AG04449 (cell line): Measurements from ENCODE around the gene QPCT.
"Not testable (repeated sequence)": the region's sequence is repeated elsewhere in the genome, so short reads cannot be mapped to it uniquely, and the experiment has no call there.

Experiments
- CTCF ChIA-PET: fragments of 350-600 bp; formaldehyde crosslinking; extraction: SDS; loops from one replicate; lab custom pipeline; 2021; ENCODE audit warnings: antibody characterized with exemption; lab: Yijun Ruan, JAX
- POLR2A ChIA-PET: fragments of 400-600, 350-600 bp; formaldehyde crosslinking; extraction: SDS; loops from one replicate; lab custom pipeline; 2020; ENCODE audit warnings: antibody characterized with exemption, inconsistent platforms; lab: Yijun Ruan, JAX
- DNase-seq: peaks from one replicate; pipeline ENCODE4 v3.0.0-alpha.2; 2010; ENCODE audit warnings: low read depth, low spot score
- H3K4me3 ChIP-seq: 2 replicates; pipeline ENCODE4 v1.5.1; 2011; ENCODE audit warnings: low read depth, mild to moderate bottlenecking, control low read depth, low read length
- TF ChIP-seq, protein P1 (sequence below): IDR thresholded peaks from one replicate; pipeline ENCODE4 v1.5.1; 2011; ENCODE audit warnings: mild to moderate bottlenecking, moderate library complexity, low read length, control low read depth, inconsistent platforms; ENCODE audit not compliant: insufficient read depth; ENCODE audit errors: missing control alignments

Gene QPCT

GRCh38 chr2:37375741-37376288 lies 31.4 kb downstream of the QPCT start:
- DNase-seq: no peak
- ChIA-PET CTCF (interaction anchor here (1.2 to 2.7 kb wide), 2 partner anchors 21 to 207 kb away, joined by 3 to 17 read pairs; no protein-coding TSS in a partner anchor), POLR2A (no interaction called here)
- TF ChIP-seq, protein P1, sequence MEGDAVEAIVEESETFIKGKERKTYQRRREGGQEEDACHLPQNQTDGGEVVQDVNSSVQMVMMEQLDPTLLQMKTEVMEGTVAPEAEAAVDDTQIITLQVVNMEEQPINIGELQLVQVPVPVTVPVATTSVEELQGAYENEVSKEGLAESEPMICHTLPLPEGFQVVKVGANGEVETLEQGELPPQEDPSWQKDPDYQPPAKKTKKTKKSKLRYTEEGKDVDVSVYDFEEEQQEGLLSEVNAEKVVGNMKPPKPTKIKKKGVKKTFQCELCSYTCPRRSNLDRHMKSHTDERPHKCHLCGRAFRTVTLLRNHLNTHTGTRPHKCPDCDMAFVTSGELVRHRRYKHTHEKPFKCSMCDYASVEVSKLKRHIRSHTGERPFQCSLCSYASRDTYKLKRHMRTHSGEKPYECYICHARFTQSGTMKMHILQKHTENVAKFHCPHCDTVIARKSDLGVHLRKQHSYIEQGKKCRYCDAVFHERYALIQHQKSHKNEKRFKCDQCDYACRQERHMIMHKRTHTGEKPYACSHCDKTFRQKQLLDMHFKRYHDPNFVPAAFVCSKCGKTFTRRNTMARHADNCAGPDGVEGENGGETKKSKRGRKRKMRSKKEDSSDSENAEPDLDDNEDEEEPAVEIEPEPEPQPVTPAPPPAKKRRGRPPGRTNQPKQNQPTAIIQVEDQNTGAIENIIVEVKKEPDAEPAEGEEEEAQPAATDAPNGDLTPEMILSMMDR: no peak
- H3K4me3 ChIP-seq: no peak overlapping the region

GRCh38 chr2:37376421-37377186 lies 32.2 kb downstream of the QPCT start:
- ChIA-PET POLR2A (no interaction called here), CTCF (interaction anchor here (1.0 to 2.7 kb wide), 2 partner anchors 9 to 20 kb away, joined by 3 to 17 read pairs; no protein-coding TSS in a partner anchor)
- peak overlapping the region; percentile 15; the same call in 1 of the 2 replicates for H3K4me3 ChIP-seq
- TF ChIP-seq, protein P1: no peak
- DNase-seq: no peak

- CTCF ChIA-PET: interaction anchor here (0.9 to 2.7 kb wide), 4 partner anchors 8 to 500 kb away, joined by 3 to 17 read pairs (median 4); no protein-coding TSS in a partner anchor
Observed at GRCh38 chr2:37377187-37377532, 32.7 kb downstream of the QPCT start.

DNA sequence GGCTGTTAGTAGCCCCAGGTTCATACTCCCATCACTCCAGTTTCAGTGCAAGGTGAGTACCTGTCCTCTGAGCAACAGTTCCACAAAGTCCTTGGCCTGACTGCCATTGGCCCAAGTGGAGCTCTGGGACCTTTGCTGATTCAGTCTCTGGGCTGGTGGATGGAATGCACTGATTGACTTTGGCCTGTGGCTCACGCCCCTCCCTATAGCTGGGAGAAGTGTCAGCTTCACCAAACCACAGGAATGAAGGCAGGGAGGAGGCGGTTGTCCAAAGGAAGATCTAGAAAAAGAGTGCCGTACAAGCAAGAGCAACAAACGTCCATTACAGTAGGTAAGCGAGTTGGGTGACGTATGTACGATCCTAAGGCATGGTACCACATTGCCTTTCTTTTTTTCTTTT lies 34.0 kb downstream of the QPCT start:
- ChIA-PET POLR2A (interaction anchor here (0.6 to 0.7 kb wide), 2 partner anchors 9 to 1373 kb away, joined by 3 read pairs; partner anchors contain the start of gene SRSF7), CTCF (interaction anchor here (1.1 to 2.2 kb wide), 4 partner anchors 9 to 499 kb away, joined by 4 to 8 read pairs (median 6); no protein-coding TSS in a partner anchor)
- H3K4me3 ChIP-seq: no peak overlapping the region
- no peak for DNase-seq
- TF ChIP-seq, protein P1: no peak

More at GRCh38 chr2:37377187-37377532, 32.7 kb downstream of the QPCT start:
- H3K4me3 ChIP-seq: peak overlapping the region; percentile 15; the same call in 1 of the 2 replicates
- DNase-seq: no peak
- POLR2A ChIA-PET: no interaction called here
- TF ChIP-seq, protein P1: no peak

- no peak for DNase-seq
- TF ChIP-seq, protein P1: no peak
- ChIA-PET CTCF (interaction anchor here (0.7 to 2.2 kb wide), 4 partner anchors 11 to 512 kb away, joined by 3 to 8 read pairs (median 6); no protein-coding TSS in a partner anchor), POLR2A (no interaction called here)
- H3K4me3 ChIP-seq: no peak overlapping the region
Observed at GRCh38 chr2:37379881-37380296, 35.5 kb downstream of the QPCT start.

DNA sequence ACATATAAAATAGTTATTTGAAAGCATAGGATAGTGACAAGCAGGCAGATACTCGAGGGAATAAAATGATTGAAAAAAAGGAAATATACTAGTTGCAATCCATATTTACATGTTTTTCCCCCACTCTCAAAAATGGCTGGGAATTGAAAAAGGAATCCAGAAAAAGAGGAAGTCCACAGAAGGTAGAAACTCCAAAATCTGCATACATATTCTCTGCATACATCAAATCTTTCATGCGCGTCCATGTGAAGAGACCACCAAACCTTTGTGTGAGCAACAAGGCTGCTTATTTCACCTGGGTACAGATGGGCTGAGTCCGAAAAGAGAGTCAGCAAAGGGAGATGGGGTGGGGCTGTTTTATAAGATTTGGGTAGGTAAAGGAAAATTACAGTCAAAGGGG lies 36.4 kb downstream of the QPCT start:
- DNase-seq, H3K4me3 ChIP-seq, POLR2A ChIA-PET, CTCF ChIA-PET: not testable (repeated sequence)

DNA sequence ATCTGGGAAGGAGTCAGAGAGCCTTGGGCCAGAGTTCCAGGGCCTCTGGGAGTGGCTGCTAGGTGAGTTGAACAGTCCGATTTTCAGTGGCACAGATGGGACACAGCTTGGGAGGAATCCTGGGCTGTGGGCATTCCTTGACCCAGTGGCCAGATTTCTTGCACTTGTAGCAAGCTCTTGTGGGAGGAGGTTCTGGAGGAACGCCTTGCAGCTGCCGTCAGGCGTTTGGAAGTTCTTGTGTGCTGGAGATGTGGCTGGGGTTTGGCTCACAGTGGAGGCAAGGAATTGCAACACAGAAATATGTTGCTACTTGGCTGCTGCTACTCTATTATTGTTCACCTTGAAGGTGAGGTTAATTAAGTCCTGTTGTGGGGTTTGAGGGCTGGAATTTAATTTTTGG lies 39.8 kb downstream of the QPCT start:
- DNase-seq, POLR2A ChIA-PET, CTCF ChIA-PET, H3K4me3 ChIP-seq: not testable (repeated sequence)
